ENCODE data around the gene PIK3R1.

Gene PIK3R1

DNA sequence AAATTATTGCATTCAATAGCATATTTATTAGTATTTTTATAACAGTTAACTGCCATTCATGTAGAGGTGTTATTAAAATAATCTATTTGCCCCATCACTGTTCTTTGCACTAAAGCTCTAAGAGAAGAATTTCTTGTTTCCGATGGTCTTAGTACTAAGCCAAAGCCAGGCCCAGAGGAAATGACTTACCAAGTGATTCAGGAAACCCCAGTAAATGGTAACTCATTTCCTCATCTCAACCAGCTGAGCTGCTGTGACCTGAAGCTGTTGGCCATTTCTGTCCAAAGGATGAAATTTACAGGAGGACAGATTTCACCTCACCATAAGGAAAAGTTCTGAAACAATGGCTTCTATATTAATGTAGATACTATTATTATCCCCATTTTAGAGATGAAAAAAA, 117.0 kb downstream of the PIK3R1 start:
- DNase-seq = no peak

DNA sequence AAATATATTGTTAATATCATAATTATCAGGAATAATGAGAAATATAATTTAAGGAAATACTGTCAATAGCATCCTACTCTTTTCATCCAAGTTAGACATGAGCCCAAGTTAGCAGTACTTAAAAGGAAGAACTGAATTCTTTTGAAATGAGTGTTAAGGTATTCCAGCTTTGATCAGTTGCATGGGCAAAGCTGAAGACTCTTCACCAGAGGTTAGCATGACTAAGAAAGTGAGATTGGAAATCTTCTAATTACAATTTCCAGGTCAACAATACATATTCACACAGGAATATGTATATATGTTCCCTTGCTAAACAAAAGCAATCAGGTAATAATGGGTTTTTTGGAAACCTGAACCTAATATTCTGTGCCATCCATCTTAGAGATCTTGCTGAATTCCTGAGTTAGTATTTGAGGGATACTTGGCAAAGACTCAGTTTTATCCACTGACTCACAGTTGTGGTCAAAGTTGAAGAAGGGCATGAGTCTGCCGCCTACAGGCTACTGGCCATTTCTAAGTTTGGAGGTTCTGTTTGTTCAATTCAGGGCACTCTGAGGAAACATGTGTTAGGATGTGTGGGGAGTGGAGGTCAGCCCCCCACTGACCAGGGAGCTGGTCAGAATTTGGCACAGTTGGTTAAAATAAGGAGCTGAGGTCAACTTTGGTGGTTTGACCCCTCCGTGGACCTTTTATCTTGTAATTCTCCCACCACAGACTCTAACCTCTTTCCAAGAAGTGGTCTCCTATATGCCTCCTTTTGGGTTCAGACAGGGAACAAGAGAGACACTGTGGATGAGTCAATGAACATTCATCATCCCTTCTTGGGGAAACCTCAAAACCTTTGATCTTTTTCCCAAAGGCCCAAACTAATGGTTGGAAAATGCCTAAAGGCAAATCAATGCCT, 118.3 kb downstream of the PIK3R1 start:
- DNase-seq = no peak

DNA sequence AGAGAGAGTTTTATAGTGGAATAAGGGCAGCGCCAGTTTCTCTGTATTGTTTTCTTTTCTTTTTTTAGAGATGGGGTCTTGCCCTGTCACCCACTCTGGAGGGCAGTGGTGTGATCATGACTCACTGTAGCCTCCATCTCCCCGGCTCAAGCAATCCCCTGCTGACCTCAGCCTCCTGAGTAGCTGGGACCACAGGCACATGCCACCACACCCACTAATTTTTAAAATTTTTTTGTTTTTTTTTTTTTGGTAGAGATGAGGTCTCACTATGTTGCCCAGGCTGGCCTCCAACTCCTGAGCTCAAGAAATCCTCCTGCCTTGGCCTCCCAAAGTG, 119.0 kb downstream of the PIK3R1 start:
- DNase-seq = no peak

DNA sequence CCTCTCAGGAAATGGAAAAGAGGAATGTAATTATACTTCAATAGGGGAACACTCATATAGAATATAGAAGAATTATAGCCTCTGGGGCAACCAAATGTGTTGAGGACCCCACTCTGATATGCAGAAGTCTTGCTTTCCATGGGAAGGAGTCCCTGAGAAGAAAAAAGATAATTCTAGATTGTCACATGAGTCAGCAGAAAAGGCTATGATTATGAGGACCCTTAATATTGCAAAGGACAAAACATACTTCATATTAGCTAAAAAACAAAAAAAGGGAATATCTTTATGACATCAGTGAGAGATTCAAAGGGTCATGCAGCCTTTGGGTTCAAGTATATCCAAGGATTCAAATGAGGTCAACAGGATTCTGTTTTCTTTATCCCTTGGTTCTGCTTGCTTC, 119.5 kb downstream of the PIK3R1 start:
- DNase-seq = no peak

DNA sequence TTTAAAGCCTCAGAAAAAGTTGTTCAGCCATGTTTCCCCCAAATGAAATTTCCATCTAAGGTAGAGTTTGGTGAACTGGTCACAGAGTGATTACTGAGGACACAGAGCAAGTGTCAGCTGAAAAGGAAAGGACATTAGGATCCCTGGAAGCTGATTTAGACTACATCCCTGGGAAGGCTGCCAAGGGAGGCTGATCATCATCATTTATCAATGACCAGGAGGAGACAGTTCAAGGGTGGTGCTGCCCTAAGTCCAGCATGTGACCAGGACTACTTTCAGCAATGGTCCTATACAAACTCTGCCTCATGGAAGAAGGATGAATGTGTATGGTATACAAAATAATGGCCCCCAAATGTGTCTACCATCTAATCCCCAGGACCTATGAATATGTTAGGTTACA, 120.6 kb downstream of the PIK3R1 start:
- DNase-seq = no peak

DNA sequence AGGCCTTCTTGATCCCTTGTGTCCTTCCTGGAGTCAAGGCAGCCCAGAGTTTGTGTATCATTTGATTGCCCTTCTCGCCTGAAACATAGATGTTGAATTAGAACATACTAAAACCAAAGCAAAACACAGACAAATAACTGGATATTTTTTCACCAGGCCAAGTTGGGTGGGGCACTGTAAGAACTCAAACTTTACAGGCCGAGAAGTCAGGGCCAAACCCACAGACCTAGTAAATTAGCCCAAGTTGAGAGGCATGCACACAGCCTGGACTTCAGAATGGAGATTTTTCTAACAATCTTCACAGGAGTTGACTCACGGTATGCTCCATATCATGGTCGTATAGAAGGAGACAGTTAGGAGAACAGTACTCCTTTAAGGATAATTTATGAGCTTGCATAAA, 121.7 kb downstream of the PIK3R1 start:
- no peak for DNase-seq

DNA sequence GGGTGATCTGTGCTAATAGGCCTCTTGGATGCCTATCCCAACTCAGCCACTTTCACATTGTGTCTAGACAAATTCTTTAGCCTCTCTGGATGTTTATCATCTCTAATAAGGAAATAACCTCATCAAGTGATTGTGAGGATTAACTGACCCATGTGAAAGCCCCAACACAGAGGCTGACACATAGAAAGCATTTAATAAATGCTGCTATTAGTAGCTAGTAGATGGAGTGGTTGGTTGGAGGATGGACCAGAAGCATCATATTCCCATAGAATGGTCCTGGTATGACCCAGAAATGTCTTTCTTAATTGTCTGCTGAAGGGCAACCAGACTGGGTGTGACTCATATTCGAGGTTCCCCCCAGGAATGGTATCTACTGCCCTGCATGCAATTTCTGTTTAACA, 124.4 kb downstream of the PIK3R1 start:
- DNase-seq = no peak

DNA sequence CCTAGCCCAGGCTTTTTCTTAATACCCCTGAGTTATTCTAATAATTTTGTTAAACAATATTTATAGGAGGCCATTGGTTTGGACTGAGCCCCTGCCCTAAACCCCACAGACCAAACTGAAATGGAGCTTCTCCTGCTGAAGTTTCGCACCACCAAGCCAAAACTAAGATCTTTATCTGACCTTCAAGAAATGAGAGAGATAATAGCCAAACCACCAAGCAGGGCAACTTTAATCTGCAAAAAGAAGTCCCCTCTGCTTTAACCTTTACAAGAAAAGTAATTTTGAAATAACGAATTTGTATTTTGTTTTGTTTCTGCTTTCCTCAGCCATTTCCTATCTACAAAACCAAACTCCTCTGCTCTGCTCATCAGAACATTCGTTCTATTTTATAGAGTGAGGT, 125.5 kb downstream of the PIK3R1 start:
- no peak for DNase-seq

DNA sequence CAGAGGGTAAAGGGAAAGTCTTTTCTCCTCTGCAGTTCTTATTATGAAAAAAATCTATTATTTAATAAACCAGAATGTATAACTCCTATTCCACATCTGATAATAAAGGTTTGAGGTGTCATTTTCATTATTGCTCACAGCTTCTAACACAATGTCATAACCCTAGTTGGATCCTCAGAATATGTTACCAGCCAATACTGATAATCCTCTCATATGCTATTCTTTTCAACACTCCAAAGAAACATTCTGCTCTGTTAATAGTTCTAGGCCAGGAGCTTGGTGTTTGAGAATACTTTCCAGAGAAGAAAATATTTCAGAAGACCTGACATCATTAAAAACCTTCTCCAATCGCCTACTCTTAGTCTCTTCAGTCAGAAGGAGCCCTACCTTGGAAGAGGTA, 127.1 kb downstream of the PIK3R1 start:
- DNase-seq = no peak

DNA sequence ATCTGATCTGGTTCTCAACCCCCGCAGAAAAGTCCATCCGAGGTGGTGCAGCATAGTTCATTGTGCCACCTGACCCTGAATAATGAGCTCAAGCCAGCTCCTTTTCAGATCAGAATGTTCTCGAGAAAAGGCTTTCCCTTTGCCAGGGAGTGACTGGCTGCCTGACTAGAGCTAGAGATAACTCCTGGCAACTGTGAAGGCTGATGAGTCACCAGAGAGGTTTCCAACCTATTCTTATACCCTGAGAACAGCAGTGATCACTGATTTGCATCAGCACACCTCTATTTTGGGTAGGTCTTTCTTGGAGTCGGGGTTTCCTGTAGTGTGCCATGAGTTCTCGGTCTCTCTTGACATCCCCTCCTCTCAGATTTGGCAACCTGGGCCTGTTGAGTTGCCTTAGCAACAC, 127.9 kb downstream of the PIK3R1 start:
- DNase-seq = peak in 1 of 2 donors; percentile 6

DNA sequence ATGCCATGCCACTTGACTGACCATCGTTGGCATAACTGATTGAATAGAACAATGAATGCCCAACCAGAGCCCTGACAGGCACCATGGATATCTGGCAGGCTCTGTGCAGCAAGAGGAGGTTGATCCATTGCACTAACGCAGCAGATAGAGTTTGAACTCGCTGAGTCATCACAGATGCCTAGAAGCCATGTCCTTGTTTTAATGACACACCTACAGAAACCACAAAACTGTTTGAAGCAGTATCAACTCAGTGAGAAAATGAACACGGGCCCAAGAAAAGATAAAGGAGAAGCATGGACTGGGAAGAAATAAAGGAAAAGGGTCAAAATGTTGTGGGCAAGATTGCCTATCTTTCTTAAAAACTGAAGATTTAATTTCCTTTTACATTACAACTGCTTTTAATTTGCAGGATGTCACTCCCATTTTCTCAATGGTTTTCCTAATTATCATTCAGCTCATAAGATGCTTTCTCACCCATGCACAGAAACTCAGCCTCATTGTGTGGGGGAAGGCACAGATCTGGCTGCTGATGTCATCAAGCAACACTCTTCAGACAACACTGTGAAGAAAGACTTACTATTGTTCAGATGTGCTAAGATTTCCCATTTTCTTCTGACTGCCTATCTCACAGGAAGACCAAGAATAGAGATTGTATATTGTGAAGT, 129.0 kb downstream of the PIK3R1 start:
- peak in 1 of 2 donors; percentile 27 for DNase-seq

DNA sequence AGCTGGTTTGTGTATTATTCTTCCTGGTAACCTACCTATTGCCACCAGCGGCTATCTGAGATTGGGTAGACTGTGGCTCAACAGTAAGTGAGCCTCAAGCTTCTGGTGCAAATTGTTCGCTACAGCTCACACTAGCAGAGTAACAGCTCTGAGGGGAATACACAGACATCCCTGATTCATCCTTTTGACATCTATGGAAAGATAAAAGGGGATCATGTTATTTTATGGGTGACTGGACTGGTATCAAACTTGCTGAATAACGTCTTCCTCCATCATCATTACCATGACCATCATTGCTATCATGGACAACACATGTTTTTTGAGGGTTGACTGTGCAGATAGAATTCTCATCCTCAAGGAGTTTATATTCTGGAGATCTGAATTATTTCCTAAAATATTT, 129.6 kb downstream of the PIK3R1 start:
- no peak for DNase-seq

DNA sequence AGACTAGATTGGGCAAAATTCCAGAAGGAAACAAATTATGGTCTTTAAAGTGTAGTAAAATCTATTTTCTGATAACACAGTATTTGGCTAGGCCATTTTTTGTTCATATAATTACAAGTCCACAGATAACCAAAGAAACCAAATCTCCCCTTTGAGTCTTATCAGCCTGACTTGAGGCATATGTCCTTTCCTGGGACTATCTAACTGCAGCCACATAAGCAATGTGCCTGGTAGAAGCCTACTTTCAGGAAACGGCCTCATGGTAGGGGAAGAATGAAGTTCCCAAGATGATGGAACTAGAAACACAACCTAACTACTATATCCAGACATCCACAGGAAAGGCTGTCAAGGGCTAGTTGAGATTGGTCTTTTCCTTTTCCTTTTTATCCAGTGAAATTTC, 130.0 kb downstream of the PIK3R1 start:
- DNase-seq = no peak

DNA sequence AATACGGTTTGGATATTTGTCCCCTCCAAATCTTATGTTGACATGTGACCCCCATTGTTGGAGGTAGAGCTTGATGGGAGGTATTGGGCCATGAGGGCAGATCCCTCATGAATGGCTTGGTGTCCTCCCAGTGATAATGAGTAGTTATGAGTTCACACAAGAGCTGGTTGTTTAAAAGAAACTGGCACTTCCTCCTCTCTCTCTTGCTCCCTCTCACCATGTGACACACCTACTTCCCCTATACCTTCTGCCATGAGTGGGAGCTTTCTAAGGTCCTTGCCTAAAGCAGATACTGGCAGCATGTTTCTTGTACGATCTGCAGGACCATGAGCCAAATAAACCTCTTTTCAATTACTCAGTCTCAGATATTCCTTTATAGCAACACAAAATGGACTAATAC, 132.0 kb downstream of the PIK3R1 start:
- no peak for DNase-seq

DNA sequence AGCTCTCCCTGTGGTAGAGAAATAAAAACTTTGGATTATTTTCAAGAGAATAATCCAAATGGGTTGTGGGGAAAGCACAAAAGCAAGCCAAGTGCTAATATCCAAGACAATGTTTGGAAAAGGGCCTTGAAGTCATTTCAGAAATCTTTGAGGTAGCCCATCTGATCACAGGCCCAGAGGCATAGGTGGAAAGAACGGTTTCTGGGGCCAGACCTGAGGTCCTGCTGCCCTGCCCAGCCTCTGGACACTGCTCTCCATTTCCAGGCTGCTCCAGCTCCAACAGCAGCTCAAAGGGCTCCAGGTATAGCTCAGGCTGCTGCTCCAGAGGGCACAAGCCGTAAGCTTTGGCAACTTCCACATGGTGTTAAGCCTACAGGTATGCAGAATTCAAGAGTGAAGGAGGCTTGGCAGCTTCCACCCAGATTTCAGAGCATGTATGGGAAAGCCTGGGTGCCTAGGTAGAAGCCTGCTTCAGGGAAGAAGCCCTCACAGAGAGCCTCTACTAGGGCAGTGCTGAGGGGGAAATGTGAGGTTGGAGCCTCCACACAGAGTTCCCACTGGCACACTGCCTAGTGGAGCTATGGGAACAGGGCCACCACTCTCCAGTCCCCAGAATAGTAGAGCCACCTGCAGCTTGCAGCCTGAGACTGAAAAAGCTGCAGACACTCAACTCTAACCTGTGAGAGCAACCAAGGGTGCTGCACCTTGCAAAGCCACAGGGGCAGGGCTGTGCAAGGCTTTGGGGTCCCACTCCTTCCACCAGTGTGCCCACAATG, 133.1 kb downstream of the PIK3R1 start:
- no peak for DNase-seq

DNA sequence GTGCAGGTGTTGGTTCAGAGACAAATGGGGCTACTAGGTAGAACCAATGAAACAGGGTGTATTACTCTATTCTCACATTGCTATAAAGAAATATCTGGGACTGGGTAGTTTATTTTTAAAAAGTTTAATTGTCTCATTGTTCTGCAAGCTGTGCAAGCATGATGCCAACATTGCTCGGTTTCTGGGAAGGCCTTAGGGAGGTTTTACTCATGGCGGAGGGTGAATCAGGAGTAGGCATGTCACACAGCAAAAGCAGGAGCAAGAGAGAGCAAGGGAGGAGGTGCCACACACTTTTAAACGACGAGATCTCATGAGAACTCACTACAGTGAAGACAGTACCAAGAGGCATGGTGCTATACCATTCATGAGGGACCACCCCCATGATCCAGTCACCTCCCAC, 134.6 kb downstream of the PIK3R1 start:
- DNase-seq = no peak

Measured in CD4-positive, alpha-beta T cell treated with Interferon alpha-2 for 1 hour (primary cell).